ENCODE results near the gene OR8B8.

DNA sequence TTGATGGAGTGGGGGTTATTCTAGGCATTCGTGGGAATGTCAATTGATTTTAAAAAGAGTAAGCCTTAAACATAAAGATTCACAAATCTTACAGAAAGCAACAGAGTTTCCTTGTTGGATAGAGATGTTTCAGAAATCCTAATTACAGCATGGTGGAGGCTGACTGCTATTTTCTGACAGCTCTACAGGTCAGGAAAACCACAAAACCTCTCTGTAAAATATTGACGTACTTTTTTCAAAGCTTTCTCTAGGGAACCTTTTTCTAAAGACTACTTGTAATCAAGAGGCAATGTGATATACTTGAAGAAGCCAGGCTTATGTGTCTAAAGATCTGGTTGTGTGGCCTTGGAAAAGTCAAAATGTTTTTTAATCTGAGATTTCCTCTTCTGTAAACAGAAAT, 9.1 kb upstream of the OR8B8 start:
- TF ChIP-seq, protein P1, sequence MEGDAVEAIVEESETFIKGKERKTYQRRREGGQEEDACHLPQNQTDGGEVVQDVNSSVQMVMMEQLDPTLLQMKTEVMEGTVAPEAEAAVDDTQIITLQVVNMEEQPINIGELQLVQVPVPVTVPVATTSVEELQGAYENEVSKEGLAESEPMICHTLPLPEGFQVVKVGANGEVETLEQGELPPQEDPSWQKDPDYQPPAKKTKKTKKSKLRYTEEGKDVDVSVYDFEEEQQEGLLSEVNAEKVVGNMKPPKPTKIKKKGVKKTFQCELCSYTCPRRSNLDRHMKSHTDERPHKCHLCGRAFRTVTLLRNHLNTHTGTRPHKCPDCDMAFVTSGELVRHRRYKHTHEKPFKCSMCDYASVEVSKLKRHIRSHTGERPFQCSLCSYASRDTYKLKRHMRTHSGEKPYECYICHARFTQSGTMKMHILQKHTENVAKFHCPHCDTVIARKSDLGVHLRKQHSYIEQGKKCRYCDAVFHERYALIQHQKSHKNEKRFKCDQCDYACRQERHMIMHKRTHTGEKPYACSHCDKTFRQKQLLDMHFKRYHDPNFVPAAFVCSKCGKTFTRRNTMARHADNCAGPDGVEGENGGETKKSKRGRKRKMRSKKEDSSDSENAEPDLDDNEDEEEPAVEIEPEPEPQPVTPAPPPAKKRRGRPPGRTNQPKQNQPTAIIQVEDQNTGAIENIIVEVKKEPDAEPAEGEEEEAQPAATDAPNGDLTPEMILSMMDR (IDR thresholded peaks at IDR 0.05 in 2 of 3, conservative IDR thresholded peaks at IDR 0.05 in 1 of 3; ENCODE audit: borderline replicate concordance in 1 of 3, insufficient read depth in 1 of 3, low read depth in 2 of 3, low read length in 2 of 3), result no peak
- no peak for TF ChIP-seq CEBPB (IDR thresholded peaks at IDR 0.05; ENCODE audit: low read depth)

All from HCT116 (cell line).